Right hindlimb (tissue), 1 donor: ENCODE measurements around the gene MEGF6.
A peak's percentile ranks its signal among the peaks of the same experiment; 100 is the strongest.

Source experiments
- DNase-seq: peaks from one replicate; pipeline ENCODE4 v3.0.0-alpha.2; 2018

The MEGF6 gene

GRCh38 chr1:3552176-3552575 is 59.1 kb downstream of the MEGF6 start:
- DNase-seq = no peak

GRCh38 chr1:3551711-3552110 is 59.6 kb downstream of the MEGF6 start:
- DNase-seq = no peak

GRCh38 chr1:3551290-3551678 is 60.0 kb downstream of the MEGF6 start:
- no peak for DNase-seq

GRCh38 chr1:3550511-3551289 is 60.6 kb downstream of the MEGF6 start:
- DNase-seq = no peak

- no peak for DNase-seq
Measured at GRCh38 chr1:3548895-3549294, 62.4 kb downstream of the MEGF6 start.

- DNase-seq = no peak
Measured at GRCh38 chr1:3548156-3548893, 63.0 kb downstream of the MEGF6 start.

- no peak for DNase-seq
Measured at GRCh38 chr1:3547055-3548005, 64.0 kb downstream of the MEGF6 start.

- DNase-seq = no peak
Measured at GRCh38 chr1:3546048-3546384, 65.3 kb downstream of the MEGF6 start.

- peak; percentile 72 for DNase-seq
Measured at GRCh38 chr1:3545363-3546047, 65.8 kb downstream of the MEGF6 start.

GRCh38 chr1:3544040-3544977 is 67.0 kb downstream of the MEGF6 start:
- no peak for DNase-seq

GRCh38 chr1:3543076-3544039 is 68.0 kb downstream of the MEGF6 start:
- DNase-seq = no peak

GRCh38 chr1:3542676-3543075 is 68.6 kb downstream of the MEGF6 start:
- no peak for DNase-seq

- no peak for DNase-seq
Measured at GRCh38 chr1:3541936-3542335, 69.4 kb downstream of the MEGF6 start.

- no peak for DNase-seq
Measured at GRCh38 chr1:3541465-3541864, 69.8 kb downstream of the MEGF6 start.

GRCh38 chr1:3540876-3541275 is 70.4 kb downstream of the MEGF6 start:
- DNase-seq = no peak

- DNase-seq = peak; percentile 78
Measured at GRCh38 chr1:3539707-3540425, 71.4 kb downstream of the MEGF6 start.

GRCh38 chr1:3537359-3537758 is 73.9 kb downstream of the MEGF6 start:
- no peak for DNase-seq

GRCh38 chr1:3536420-3537195 is 74.7 kb downstream of the MEGF6 start:
- DNase-seq = peak; percentile 56

GRCh38 chr1:3535732-3536131 is 75.6 kb downstream of the MEGF6 start:
- no peak for DNase-seq
